HL-60 (cell line): Measurements from ENCODE around the gene SMOC2.

Source experiments
- POLR2AphosphoS5 ChIP-seq: IDR thresholded peaks from 2 replicates; pipeline ENCODE4 v1.6.1; 2012; ENCODE audit warnings: low read depth
- TF ChIP-seq, protein P1 (sequence below): IDR thresholded peaks from one replicate; pipeline ENCODE4 v1.5.1; 2011; ENCODE audit warnings: low read length, control low read depth, inconsistent platforms; ENCODE audit not compliant: insufficient read depth

- TF ChIP-seq, protein P1, sequence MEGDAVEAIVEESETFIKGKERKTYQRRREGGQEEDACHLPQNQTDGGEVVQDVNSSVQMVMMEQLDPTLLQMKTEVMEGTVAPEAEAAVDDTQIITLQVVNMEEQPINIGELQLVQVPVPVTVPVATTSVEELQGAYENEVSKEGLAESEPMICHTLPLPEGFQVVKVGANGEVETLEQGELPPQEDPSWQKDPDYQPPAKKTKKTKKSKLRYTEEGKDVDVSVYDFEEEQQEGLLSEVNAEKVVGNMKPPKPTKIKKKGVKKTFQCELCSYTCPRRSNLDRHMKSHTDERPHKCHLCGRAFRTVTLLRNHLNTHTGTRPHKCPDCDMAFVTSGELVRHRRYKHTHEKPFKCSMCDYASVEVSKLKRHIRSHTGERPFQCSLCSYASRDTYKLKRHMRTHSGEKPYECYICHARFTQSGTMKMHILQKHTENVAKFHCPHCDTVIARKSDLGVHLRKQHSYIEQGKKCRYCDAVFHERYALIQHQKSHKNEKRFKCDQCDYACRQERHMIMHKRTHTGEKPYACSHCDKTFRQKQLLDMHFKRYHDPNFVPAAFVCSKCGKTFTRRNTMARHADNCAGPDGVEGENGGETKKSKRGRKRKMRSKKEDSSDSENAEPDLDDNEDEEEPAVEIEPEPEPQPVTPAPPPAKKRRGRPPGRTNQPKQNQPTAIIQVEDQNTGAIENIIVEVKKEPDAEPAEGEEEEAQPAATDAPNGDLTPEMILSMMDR: no peak
- no peak for TF ChIP-seq POLR2AphosphoS5
Measured at GRCh38 chr6:168565112-168565511, 124.1 kb downstream of the SMOC2 start.
